ENCODE results near the gene ZNF775. TPM values are rescaled to one million over a fixed set of nuclear protein-coding genes. Genes with fewer than 3 reads are reported as not detected.

The ZNF775 gene
- 1 to 10 TPM; 1.1 to 6.5 (median 2.5) TPM for polyA plus RNA-seq
- long read RNA-seq, donor 1, transcript ZNF775-201 (3 exons, 2,257 nt) = major isoform, 5 of 5 reads
- long read RNA-seq, donor 1, partial matches to known transcripts = 0 of 5 reads
- long read RNA-seq, donor 1, other reads (novel, unspliced or antisense) = 0 of 5 reads
- long read RNA-seq, donor 2 = 0 reads
- long read RNA-seq, donor 3 = 0 reads
- long read RNA-seq, donor 4 = 0 reads
- long read RNA-seq, donor 5, partial matches to known transcripts = 0 of 1 reads
- long read RNA-seq, donor 5, other reads (novel, unspliced or antisense) = 0 of 1 reads
- long read RNA-seq, donor 6, partial matches to known transcripts = 0 of 3 reads
- long read RNA-seq, donor 6, other reads (novel, unspliced or antisense) = 0 of 3 reads
- long read RNA-seq, donor 7, transcript ZNF775-201 (3 exons, 2,257 nt) = major isoform, 5 of 5 reads
- long read RNA-seq, donor 7, partial matches to known transcripts = 0 of 5 reads
- long read RNA-seq, donor 7, other reads (novel, unspliced or antisense) = 0 of 5 reads
- long read RNA-seq, donor 8 = 0 reads
- long read RNA-seq, donor 9 = 0 reads
- long read RNA-seq, donor 10, partial matches to known transcripts = 0 of 3 reads
- long read RNA-seq, donor 10, other reads (novel, unspliced or antisense) = 0 of 3 reads

- H3K4me3 ChIP-seq (ENCODE audit: low read depth in 1 of 3, low read length in 3 of 3) = peak within 1 kb of the TSS; percentile 87 to 90 (median 87)
- FAIRE-seq = no peak
Observed at GRCh38 chr7:150378853-150379440, at the start of gene ZNF775. Gene ZNF775, plus strand, starts transcription at chr7:150379330. Its CDS starts 9,141 bp downstream, at chr7:150388471.

GRCh38 chr7:150329331-150330120 is 49.6 kb upstream of the ZNF775 start:
- FAIRE-seq (no peak), DNase-seq (no peak)
- Histone ChIP-seq H3K27me3 (ENCODE audit: control insufficient read depth in 3 of 3, insufficient read depth in 3 of 3, low read length in 3 of 3) (no peaks in the 10 kb centered on the region), H3K36me3 (ENCODE audit: control insufficient read depth in 3 of 3, insufficient read depth in 2 of 3, low read depth in 1 of 3, low read length in 3 of 3) (peaks cover 2 to 82% (median 10%) of the 10 kb centered on the region in 3 donors), H3K27ac (ENCODE audit: low read depth in 1 of 3, low read length in 2 of 3) (no peak overlapping the region), H3K4me1 (ENCODE audit: control insufficient read depth in 3 of 3, insufficient read depth in 2 of 3, low read depth in 1 of 3, low read length in 2 of 3) (peaks cover 0 to 6% (median under 1%) of the 10 kb centered on the region in 3 donors), H3K4me3 (ENCODE audit: low read depth in 1 of 3, low read length in 3 of 3) (no peak overlapping the region), H3K9me3 (ENCODE audit: control insufficient read depth in 2 of 2, insufficient read depth in 1 of 2, low read depth in 1 of 2, low read length in 1 of 2) (no peaks in the 10 kb centered on the region)
- 79 to 84% (median 83%) methylated on average over 22 of the region's 22 CpGs for WGBS, 3 donors

More at GRCh38 chr7:150378853-150379440, at the start of gene ZNF775:
- no peaks in the 10 kb centered on the region for H3K9me3 ChIP-seq (ENCODE audit: control insufficient read depth in 2 of 2, insufficient read depth in 1 of 2, low read depth in 1 of 2, low read length in 1 of 2)
- H3K36me3 ChIP-seq (ENCODE audit: control insufficient read depth in 3 of 3, insufficient read depth in 2 of 3, low read depth in 1 of 3, low read length in 3 of 3) = peaks cover 0 to 25% (median 4%) of the 10 kb centered on the region in 3 donors
- no peaks in the 10 kb centered on the region for H3K27me3 ChIP-seq (ENCODE audit: control insufficient read depth in 3 of 3, insufficient read depth in 3 of 3, low read length in 3 of 3)
- H3K27ac ChIP-seq (ENCODE audit: low read depth in 1 of 3, low read length in 2 of 3) = peak within 1 kb of the TSS; percentile 88 to 98 (median 96)
- WGBS, 3 donors = 0 to 1% (median 0%) methylated on average over 37 to 60 of the region's 60 CpGs
- DNase-seq = peak; percentile 97
- peaks cover 10 to 75% (median 13%) of the 10 kb centered on the region in 3 donors for H3K4me1 ChIP-seq (ENCODE audit: control insufficient read depth in 3 of 3, insufficient read depth in 2 of 3, low read depth in 1 of 3, low read length in 2 of 3)

GRCh38 chr7:150330211-150330885 is 48.8 kb upstream of the ZNF775 start:
- Histone ChIP-seq H3K36me3 (ENCODE audit: control insufficient read depth in 3 of 3, insufficient read depth in 2 of 3, low read depth in 1 of 3, low read length in 3 of 3) (peaks cover 2 to 80% (median 10%) of the 10 kb centered on the region in 3 donors), H3K27me3 (ENCODE audit: control insufficient read depth in 3 of 3, insufficient read depth in 3 of 3, low read length in 3 of 3) (no peaks in the 10 kb centered on the region), H3K4me3 (ENCODE audit: low read depth in 1 of 3, low read length in 3 of 3) (no peak overlapping the region), H3K9me3 (ENCODE audit: control insufficient read depth in 2 of 2, insufficient read depth in 1 of 2, low read depth in 1 of 2, low read length in 1 of 2) (no peaks in the 10 kb centered on the region), H3K4me1 (ENCODE audit: control insufficient read depth in 3 of 3, insufficient read depth in 2 of 3, low read depth in 1 of 3, low read length in 2 of 3) (peaks cover 0 to 4% (median 0%) of the 10 kb centered on the region in 3 donors), H3K27ac (ENCODE audit: low read depth in 1 of 3, low read length in 2 of 3) (no peak overlapping the region)
- no peak for DNase-seq
- 92 to 96% (median 95%) methylated on average over 19 of the region's 19 CpGs for WGBS, 3 donors
- FAIRE-seq = no peak

- Histone ChIP-seq H3K36me3 (ENCODE audit: control insufficient read depth in 3 of 3, insufficient read depth in 2 of 3, low read depth in 1 of 3, low read length in 3 of 3) (peaks cover 0 to 76% (median 6%) of the 10 kb centered on the region in 3 donors), H3K4me1 (ENCODE audit: control insufficient read depth in 3 of 3, insufficient read depth in 2 of 3, low read depth in 1 of 3, low read length in 2 of 3) (peaks cover 0 to 4% (median 0%) of the 10 kb centered on the region in 3 donors)
- FAIRE-seq = no peak
Observed at GRCh38 chr7:150332852-150333635, 46.1 kb upstream of the ZNF775 start.

GRCh38 chr7:150333659-150334058 is 45.5 kb upstream of the ZNF775 start:
- WGBS, 3 donors = 90 to 98% (median 95%) methylated on average over 9 to 10 of the region's 10 CpGs
- FAIRE-seq (no peak), DNase-seq (no peak)
- H3K4me1 ChIP-seq (ENCODE audit: control insufficient read depth in 3 of 3, insufficient read depth in 2 of 3, low read depth in 1 of 3, low read length in 2 of 3) = peaks cover 0 to 4% (median 0%) of the 10 kb centered on the region in 3 donors
- no peaks in the 10 kb centered on the region for H3K27me3 ChIP-seq (ENCODE audit: control insufficient read depth in 3 of 3, insufficient read depth in 3 of 3, low read length in 3 of 3)
- H3K4me3 ChIP-seq (ENCODE audit: low read depth in 1 of 3, low read length in 3 of 3) = no peak overlapping the region
- no peak overlapping the region for H3K27ac ChIP-seq (ENCODE audit: low read depth in 1 of 3, low read length in 2 of 3)
- H3K36me3 ChIP-seq (ENCODE audit: control insufficient read depth in 3 of 3, insufficient read depth in 2 of 3, low read depth in 1 of 3, low read length in 3 of 3) = peaks cover 0 to 78% (median 6%) of the 10 kb centered on the region in 3 donors
- no peaks in the 10 kb centered on the region for H3K9me3 ChIP-seq (ENCODE audit: control insufficient read depth in 2 of 2, insufficient read depth in 1 of 2, low read depth in 1 of 2, low read length in 1 of 2)

More at GRCh38 chr7:150332852-150333635, 46.1 kb upstream of the ZNF775 start:
- Histone ChIP-seq H3K9me3 (ENCODE audit: control insufficient read depth in 2 of 2, insufficient read depth in 1 of 2, low read depth in 1 of 2, low read length in 1 of 2) (no peaks in the 10 kb centered on the region), H3K4me3 (ENCODE audit: low read depth in 1 of 3, low read length in 3 of 3) (no peak overlapping the region), H3K27ac (ENCODE audit: low read depth in 1 of 3, low read length in 2 of 3) (no peak overlapping the region), H3K27me3 (ENCODE audit: control insufficient read depth in 3 of 3, insufficient read depth in 3 of 3, low read length in 3 of 3) (no peaks in the 10 kb centered on the region)
- 93 to 97% (median 96%) methylated on average over 18 of the region's 18 CpGs for WGBS, 3 donors
- no peak for DNase-seq

GRCh38 chr7:150334108-150334507 is 45.0 kb upstream of the ZNF775 start:
- Histone ChIP-seq H3K27ac (ENCODE audit: low read depth in 1 of 3, low read length in 2 of 3) (no peak overlapping the region), H3K4me3 (ENCODE audit: low read depth in 1 of 3, low read length in 3 of 3) (no peak overlapping the region), H3K36me3 (ENCODE audit: control insufficient read depth in 3 of 3, insufficient read depth in 2 of 3, low read depth in 1 of 3, low read length in 3 of 3) (peaks cover 0 to 78% (median 4%) of the 10 kb centered on the region in 3 donors), H3K27me3 (ENCODE audit: control insufficient read depth in 3 of 3, insufficient read depth in 3 of 3, low read length in 3 of 3) (no peaks in the 10 kb centered on the region), H3K9me3 (ENCODE audit: control insufficient read depth in 2 of 2, insufficient read depth in 1 of 2, low read depth in 1 of 2, low read length in 1 of 2) (no peaks in the 10 kb centered on the region), H3K4me1 (ENCODE audit: control insufficient read depth in 3 of 3, insufficient read depth in 2 of 3, low read depth in 1 of 3, low read length in 2 of 3) (peaks cover 0 to 4% (median 0%) of the 10 kb centered on the region in 3 donors)
- 89 to 92% (median 91%) methylated on average over 8 of the region's 8 CpGs for WGBS, 3 donors
- DNase-seq (no peak), FAIRE-seq (no peak)

- H3K27ac ChIP-seq (ENCODE audit: low read depth in 1 of 3, low read length in 2 of 3) = peak overlapping the region in 2 of 3 donors; percentile 20 to 61
- peaks cover 0 to 10% (median 0%) of the 10 kb centered on the region in 3 donors for H3K4me1 ChIP-seq (ENCODE audit: control insufficient read depth in 3 of 3, insufficient read depth in 2 of 3, low read depth in 1 of 3, low read length in 2 of 3)
- H3K9me3 ChIP-seq (ENCODE audit: control insufficient read depth in 2 of 2, insufficient read depth in 1 of 2, low read depth in 1 of 2, low read length in 1 of 2) = no peaks in the 10 kb centered on the region
- H3K36me3 ChIP-seq (ENCODE audit: control insufficient read depth in 3 of 3, insufficient read depth in 2 of 3, low read depth in 1 of 3, low read length in 3 of 3) = peaks cover 0 to 75% (median 2%) of the 10 kb centered on the region in 3 donors
- peak in 1 of 2 donors; percentile 20 for DNase-seq
- 48 to 58% (median 50%) methylated on average over 7 of the region's 7 CpGs for WGBS, 3 donors
- H3K27me3 ChIP-seq (ENCODE audit: control insufficient read depth in 3 of 3, insufficient read depth in 3 of 3, low read length in 3 of 3) = no peaks in the 10 kb centered on the region
- no peak for FAIRE-seq
- H3K4me3 ChIP-seq (ENCODE audit: low read depth in 1 of 3, low read length in 3 of 3) = no peak overlapping the region
Observed at GRCh38 chr7:150335108-150335773, 43.9 kb upstream of the ZNF775 start.
